Measurements from ENCODE around the gene TPSB2. TPM values are rescaled to one million over a fixed set of nuclear protein-coding genes. Genes with fewer than 3 reads are reported as not detected.
"Not testable (repeated sequence)": the region's sequence is repeated elsewhere in the genome, so short reads cannot be mapped to it uniquely, and the experiment has no call there.

Gene TPSB2
- total RNA-seq, 1 donor from 2014 or later, result not detected

- Histone ChIP-seq H3K9ac (ENCODE audit: low read depth in 1 of 3, low read length in 3 of 3) (no peak overlapping the region), H3K27ac (ENCODE audit: low read depth, low read length) (no peak overlapping the region), H3K4me1 (ENCODE audit: control insufficient read depth in 3 of 3, insufficient read depth in 3 of 3, low read length in 3 of 3) (no peaks in the 10 kb centered on the region), H3K27me3 (ENCODE audit: control insufficient read depth in 3 of 3, insufficient read depth in 3 of 3, low read length in 3 of 3) (peaks cover 20 to 39% (median 38%) of the 10 kb centered on the region in 3 donors), H3K4me3 (ENCODE audit: low read length in 3 of 3) (no peak overlapping the region), H3K9me3 (ENCODE audit: control insufficient read depth in 3 of 3, low read length in 3 of 3) (no peaks in the 10 kb centered on the region), H3K36me3 (ENCODE audit: control insufficient read depth in 3 of 3, insufficient read depth in 3 of 3, low read length in 3 of 3) (no peaks in the 10 kb centered on the region)
Observed at GRCh38 chr16:1194665-1195392, 35.2 kb downstream of the TPSB2 start.

GRCh38 chr16:1193825-1194581 is 36.0 kb downstream of the TPSB2 start:
- H3K27ac ChIP-seq (ENCODE audit: low read depth, low read length), result no peak overlapping the region

GRCh38 chr16:1193143-1193824 is 36.7 kb downstream of the TPSB2 start:
- Histone ChIP-seq H3K9ac (ENCODE audit: low read depth in 1 of 3, low read length in 3 of 3) (no peak overlapping the region), H3K9me3 (ENCODE audit: control insufficient read depth in 3 of 3, low read length in 3 of 3) (no peaks in the 10 kb centered on the region), H3K4me3 (ENCODE audit: low read length in 3 of 3) (no peak overlapping the region), H3K27ac (ENCODE audit: low read depth, low read length) (no peak overlapping the region), H3K27me3 (ENCODE audit: control insufficient read depth in 3 of 3, insufficient read depth in 3 of 3, low read length in 3 of 3) (peaks cover 20 to 43% (median 42%) of the 10 kb centered on the region in 3 donors), H3K4me1 (ENCODE audit: control insufficient read depth in 3 of 3, insufficient read depth in 3 of 3, low read length in 3 of 3) (no peaks in the 10 kb centered on the region), H3K36me3 (ENCODE audit: control insufficient read depth in 3 of 3, insufficient read depth in 3 of 3, low read length in 3 of 3) (no peaks in the 10 kb centered on the region)

More at GRCh38 chr16:1193825-1194581, 36.0 kb downstream of the TPSB2 start:
- no peak overlapping the region for H3K4me3 ChIP-seq (ENCODE audit: low read length in 3 of 3)
- H3K36me3 ChIP-seq (ENCODE audit: control insufficient read depth in 3 of 3, insufficient read depth in 3 of 3, low read length in 3 of 3), result no peaks in the 10 kb centered on the region
- no peaks in the 10 kb centered on the region for H3K9me3 ChIP-seq (ENCODE audit: control insufficient read depth in 3 of 3, low read length in 3 of 3)
- peaks cover 20 to 40% (median 39%) of the 10 kb centered on the region in 3 donors for H3K27me3 ChIP-seq (ENCODE audit: control insufficient read depth in 3 of 3, insufficient read depth in 3 of 3, low read length in 3 of 3)
- no peak overlapping the region for H3K9ac ChIP-seq (ENCODE audit: low read depth in 1 of 3, low read length in 3 of 3)
- no peaks in the 10 kb centered on the region for H3K4me1 ChIP-seq (ENCODE audit: control insufficient read depth in 3 of 3, insufficient read depth in 3 of 3, low read length in 3 of 3)

DNA sequence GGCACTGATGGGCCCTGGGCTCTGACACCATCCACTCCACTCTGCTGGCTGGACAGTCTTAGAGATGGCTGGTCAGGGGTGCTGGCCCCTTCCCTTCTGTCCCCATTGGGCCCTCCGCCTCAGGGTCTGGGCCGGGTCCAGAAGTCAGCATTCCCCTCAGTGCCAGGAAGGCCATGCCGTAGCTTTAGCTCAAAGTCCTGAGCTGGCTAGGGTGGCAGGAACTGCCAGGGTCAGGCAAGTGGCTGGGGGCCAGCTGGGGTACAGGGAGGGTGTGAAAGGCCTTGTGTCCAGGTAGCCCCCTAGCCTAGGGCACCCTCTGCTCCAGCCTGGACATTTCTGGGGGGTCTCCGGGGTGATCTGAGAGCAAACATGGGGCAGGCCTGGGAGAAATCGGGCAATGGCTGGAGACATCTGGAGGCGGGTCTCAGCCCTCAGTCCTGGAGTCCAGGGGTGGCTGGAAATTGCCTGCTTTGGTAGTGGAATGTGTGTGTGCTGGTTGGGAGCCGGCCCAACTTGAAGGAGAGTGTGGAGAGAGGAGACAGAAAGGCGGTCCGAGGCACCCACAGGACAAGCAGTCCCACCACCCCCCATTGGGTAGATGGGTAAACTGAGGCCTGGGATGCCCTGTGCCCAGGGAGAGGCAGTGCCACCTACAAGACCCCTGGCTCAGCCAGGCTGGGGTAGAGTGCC is 37.5 kb downstream of the TPSB2 start:
- H3K4me1 ChIP-seq (ENCODE audit: control insufficient read depth in 3 of 3, insufficient read depth in 3 of 3, low read length in 3 of 3), result no peaks in the 10 kb centered on the region

DNA sequence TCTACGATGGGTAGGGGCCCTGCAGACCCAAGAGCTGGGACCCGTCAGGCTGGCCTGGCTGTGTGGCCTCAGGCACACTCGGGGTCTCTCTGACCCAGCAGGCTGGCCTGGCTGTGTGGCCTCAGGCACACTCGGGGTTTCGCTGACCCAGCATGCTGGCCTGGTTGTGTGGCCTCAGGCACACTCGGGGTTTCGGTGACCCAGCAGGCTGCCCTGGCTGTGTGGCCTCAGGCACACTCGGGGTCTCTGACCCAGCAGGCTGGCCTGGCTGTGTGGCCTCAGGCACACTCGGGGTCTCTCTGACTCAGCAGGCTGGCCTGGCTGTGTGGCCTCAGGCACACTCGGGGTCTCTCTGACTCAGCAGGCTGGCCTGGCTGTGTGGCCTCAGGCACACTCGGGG is 39.2 kb downstream of the TPSB2 start:
- not testable (repeated sequence) for H3K4me1 ChIP-seq (ENCODE audit: control insufficient read depth in 3 of 3, insufficient read depth in 3 of 3, low read length in 3 of 3); H3K9ac ChIP-seq (ENCODE audit: low read depth in 1 of 3, low read length in 3 of 3); H3K4me3 ChIP-seq (ENCODE audit: low read length in 3 of 3); H3K9me3 ChIP-seq (ENCODE audit: control insufficient read depth in 3 of 3, low read length in 3 of 3); H3K36me3 ChIP-seq (ENCODE audit: control insufficient read depth in 3 of 3, insufficient read depth in 3 of 3, low read length in 3 of 3); H3K27ac ChIP-seq (ENCODE audit: low read depth, low read length)
- H3K27me3 ChIP-seq (ENCODE audit: control insufficient read depth in 3 of 3, insufficient read depth in 3 of 3, low read length in 3 of 3), result peaks cover 8 to 41% (median 30%) of the 10 kb centered on the region in 3 donors

More for the DNA sequence above, 37.5 kb downstream of the TPSB2 start:
- Histone ChIP-seq H3K4me3 (ENCODE audit: low read length in 3 of 3) (no peak overlapping the region), H3K9ac (ENCODE audit: low read depth in 1 of 3, low read length in 3 of 3) (no peak overlapping the region), H3K9me3 (ENCODE audit: control insufficient read depth in 3 of 3, low read length in 3 of 3) (no peaks in the 10 kb centered on the region), H3K27ac (ENCODE audit: low read depth, low read length) (no peak overlapping the region), H3K27me3 (ENCODE audit: control insufficient read depth in 3 of 3, insufficient read depth in 3 of 3, low read length in 3 of 3) (peaks cover 20 to 49% (median 47%) of the 10 kb centered on the region in 3 donors), H3K36me3 (ENCODE audit: control insufficient read depth in 3 of 3, insufficient read depth in 3 of 3, low read length in 3 of 3) (no peaks in the 10 kb centered on the region)

- H3K9ac ChIP-seq (ENCODE audit: low read depth in 1 of 3, low read length in 3 of 3), result no peak overlapping the region
Observed at GRCh38 chr16:1189455-1189854, 40.5 kb downstream of the TPSB2 start.

GRCh38 chr16:1188432-1189189 is 41.4 kb downstream of the TPSB2 start:
- H3K9ac ChIP-seq (ENCODE audit: low read depth in 1 of 3, low read length in 3 of 3), result no peak overlapping the region

More at GRCh38 chr16:1189455-1189854, 40.5 kb downstream of the TPSB2 start:
- Histone ChIP-seq H3K27me3 (ENCODE audit: control insufficient read depth in 3 of 3, insufficient read depth in 3 of 3, low read length in 3 of 3) (peaks cover 16 to 44% (median 35%) of the 10 kb centered on the region in 3 donors), H3K27ac (ENCODE audit: low read depth, low read length) (no peak overlapping the region), H3K9me3 (ENCODE audit: control insufficient read depth in 3 of 3, low read length in 3 of 3) (peaks cover 0 to 2% (median 2%) of the 10 kb centered on the region in 3 donors), H3K4me3 (ENCODE audit: low read length in 3 of 3) (no peak overlapping the region), H3K36me3 (ENCODE audit: control insufficient read depth in 3 of 3, insufficient read depth in 3 of 3, low read length in 3 of 3) (no peaks in the 10 kb centered on the region), H3K4me1 (ENCODE audit: control insufficient read depth in 3 of 3, insufficient read depth in 3 of 3, low read length in 3 of 3) (no peaks in the 10 kb centered on the region)

DNA sequence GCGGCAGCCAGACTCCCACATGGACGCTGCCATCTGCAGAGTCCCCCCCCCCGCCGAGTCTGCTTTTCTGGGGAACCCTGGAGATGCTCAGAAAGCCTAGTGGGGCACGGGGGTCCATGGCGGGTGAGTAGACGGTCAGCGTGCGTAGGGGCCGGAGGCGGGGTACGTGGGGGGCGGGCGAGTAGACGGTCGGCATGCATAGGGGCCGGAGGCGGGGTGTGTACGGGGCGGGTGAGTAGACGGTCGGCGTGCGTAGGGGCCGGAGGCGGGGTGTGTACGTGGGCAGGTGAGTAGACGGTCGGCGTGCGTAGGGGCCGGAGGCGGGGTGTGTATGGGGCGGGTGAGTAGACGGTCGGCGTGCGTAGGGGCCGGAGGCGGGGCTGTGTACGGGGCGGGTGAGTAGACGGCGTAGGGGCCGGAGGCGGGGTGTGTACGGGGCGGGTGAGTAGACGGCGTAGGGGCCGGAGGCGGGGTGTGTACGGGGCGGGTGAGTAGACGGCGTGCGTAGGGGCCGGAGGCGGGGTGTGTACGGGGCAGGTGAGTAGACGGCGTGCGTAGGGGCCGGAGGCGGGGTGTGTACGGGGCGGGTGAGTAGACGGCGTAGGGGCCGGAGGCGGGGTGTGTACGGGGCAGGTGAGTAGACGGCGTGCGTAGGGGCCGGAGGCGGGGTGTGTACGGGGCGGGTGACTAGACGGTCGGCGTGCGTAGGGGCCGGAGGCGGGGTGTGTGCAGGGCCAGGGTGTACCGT is 44.4 kb downstream of the TPSB2 start:
- H3K27ac ChIP-seq (ENCODE audit: low read depth, low read length); H3K4me3 ChIP-seq (ENCODE audit: low read length in 3 of 3); H3K36me3 ChIP-seq (ENCODE audit: control insufficient read depth in 3 of 3, insufficient read depth in 3 of 3, low read length in 3 of 3); H3K9ac ChIP-seq (ENCODE audit: low read depth in 1 of 3, low read length in 3 of 3); H3K9me3 ChIP-seq (ENCODE audit: control insufficient read depth in 3 of 3, low read length in 3 of 3): not testable (repeated sequence)
- H3K27me3 ChIP-seq (ENCODE audit: control insufficient read depth in 3 of 3, insufficient read depth in 3 of 3, low read length in 3 of 3), result peaks cover 41 to 49% (median 44%) of the 10 kb centered on the region in 3 donors
- peaks cover 0 to 17% (median 14%) of the 10 kb centered on the region in 3 donors for H3K4me1 ChIP-seq (ENCODE audit: control insufficient read depth in 3 of 3, insufficient read depth in 3 of 3, low read length in 3 of 3)

More at GRCh38 chr16:1188432-1189189, 41.4 kb downstream of the TPSB2 start:
- Histone ChIP-seq H3K4me3 (ENCODE audit: low read length in 3 of 3) (no peak overlapping the region), H3K27ac (ENCODE audit: low read depth, low read length) (no peak overlapping the region), H3K27me3 (ENCODE audit: control insufficient read depth in 3 of 3, insufficient read depth in 3 of 3, low read length in 3 of 3) (peaks cover 23 to 47% (median 35%) of the 10 kb centered on the region in 3 donors), H3K4me1 (ENCODE audit: control insufficient read depth in 3 of 3, insufficient read depth in 3 of 3, low read length in 3 of 3) (peaks cover 0 to 4% (median 2%) of the 10 kb centered on the region in 3 donors), H3K36me3 (ENCODE audit: control insufficient read depth in 3 of 3, insufficient read depth in 3 of 3, low read length in 3 of 3) (no peaks in the 10 kb centered on the region), H3K9me3 (ENCODE audit: control insufficient read depth in 3 of 3, low read length in 3 of 3) (peaks cover 0 to 2% (median 2%) of the 10 kb centered on the region in 3 donors)

All from skeletal muscle tissue (tissue), 4 donors.